ENCODE results near the gene PRDM16. TPM values are rescaled to one million over a fixed set of nuclear protein-coding genes. Genes with fewer than 3 reads are reported as not detected.

Gene PRDM16
- polyA plus RNA-seq, 1 of the 3 experiments (the other 2 are of a cell fraction): not detected

GRCh38 chr1:3375245-3375644 lies 306.2 kb downstream of the PRDM16 start:
- Histone ChIP-seq H2AFZ (ENCODE audit: low read depth) (no peak overlapping the region), H3K9me3 (no peaks in the 10 kb centered on the region), H3K4me2 (no peak overlapping the region), H3K27me3 (ENCODE audit: insufficient read depth) (peaks cover 10% of the 10 kb centered on the region; the same call in 1 of the 2 replicates), H3K9me2 (no peaks in the 10 kb centered on the region), H3K36me3 (replicated peaks in 1 of 2; ENCODE audit: control insufficient read depth in 1 of 2, insufficient read depth in 2 of 2, low read length in 1 of 2) (no peaks in the 10 kb centered on the region), H3K9ac (no peak overlapping the region), H3K4me1 (ENCODE audit: control insufficient read depth in 1 of 2, insufficient read depth in 2 of 2, low read depth in 1 of 2, low read length in 1 of 2) (no peaks in the 10 kb centered on the region), H3F3A (replicated peaks; ENCODE audit: insufficient read depth) (no peaks in the 10 kb centered on the region), H3K79me2 (ENCODE audit: insufficient read depth) (no peaks in the 10 kb centered on the region), H4K20me1 (ENCODE audit: insufficient read depth) (no peaks in the 10 kb centered on the region), H3K27ac (ENCODE audit: low read depth in 2 of 2, low read length in 1 of 2) (no peak overlapping the region), H3K4me3 (ENCODE audit: low read depth in 2 of 2, low read length in 1 of 2) (no peak overlapping the region)
- POLR2A ChIA-PET: no interaction called here
- CTCF ChIA-PET: no interaction called here
- no peak for DNase-seq
- 2% methylated on average over 6 of the region's 11 CpGs for WGBS (ENCODE audit: low lambda C conversion rate)
- no peak for TF ChIP-seq TEAD4 (IDR thresholded peaks at IDR 0.05; ENCODE audit: borderline replicate concordance, insufficient read depth)
- no peak for TF ChIP-seq CTCF (IDR thresholded peaks at IDR 0.05)
- no peak for TF ChIP-seq REST (IDR thresholded peaks at IDR 0.05; ENCODE audit: low read depth, low read length)
- TF ChIP-seq MEF2A (IDR thresholded peaks at IDR 0.05; ENCODE audit: borderline replicate concordance, low read depth): no peak

- POLR2A ChIA-PET: no interaction called here
- no peaks in the 10 kb centered on the region for H3K4me1 ChIP-seq (ENCODE audit: control insufficient read depth in 1 of 2, insufficient read depth in 2 of 2, low read depth in 1 of 2, low read length in 1 of 2)
- 21% methylated on average over 9 of the region's 12 CpGs for WGBS (ENCODE audit: low lambda C conversion rate)
- TF ChIP-seq TAF1 (IDR thresholded peaks at IDR 0.05; ENCODE audit: borderline replicate concordance, low read depth, low read length) (no peak), YY1 (IDR thresholded peaks at IDR 0.05; ENCODE audit: low read depth) (no peak), IRF3 (IDR thresholded peaks at IDR 0.05; ENCODE audit: low read depth, low read length) (no peak), USF1 (IDR thresholded peaks at IDR 0.05; ENCODE audit: borderline replicate concordance, low read depth) (no peak), FOSL2 (IDR thresholded peaks at IDR 0.05; ENCODE audit: borderline replicate concordance, low read depth) (no peak), ELF1 (IDR thresholded peaks at IDR 0.05) (no peak), SMC3 (IDR thresholded peaks at IDR 0.05; ENCODE audit: low read depth, low read length) (no peak), CTCF (IDR thresholded peaks at IDR 0.05) (no peak), RXRA (IDR thresholded peaks at IDR 0.05; ENCODE audit: borderline replicate concordance, low read depth) (no peak), EP300 (IDR thresholded peaks at IDR 0.05; ENCODE audit: borderline replicate concordance in 1 of 2, low read depth in 1 of 2, low read length in 1 of 2) (no peak), SIN3A (IDR thresholded peaks at IDR 0.05; ENCODE audit: borderline replicate concordance, low read depth, low read length) (no peak), RFX5 (IDR thresholded peaks at IDR 0.05; ENCODE audit: low read length) (no peak), PBX3 (IDR thresholded peaks at IDR 0.05) (no peak)
Measured at GRCh38 chr1:3377166-3377565, 308.2 kb downstream of the PRDM16 start.

More at GRCh38 chr1:3377166-3377565, 308.2 kb downstream of the PRDM16 start:
- no peak overlapping the region for H2AFZ ChIP-seq (ENCODE audit: low read depth)
- no peak overlapping the region for H3K27ac ChIP-seq (ENCODE audit: low read depth in 2 of 2, low read length in 1 of 2)
- no peaks in the 10 kb centered on the region for H3F3A ChIP-seq (replicated peaks; ENCODE audit: insufficient read depth)
- no peak for DNase-seq
- no peaks in the 10 kb centered on the region for H3K9me3 ChIP-seq
- no peak overlapping the region for H3K4me3 ChIP-seq (ENCODE audit: low read depth in 2 of 2, low read length in 1 of 2)
- no peak overlapping the region for H3K9ac ChIP-seq
- H4K20me1 ChIP-seq (ENCODE audit: insufficient read depth): no peaks in the 10 kb centered on the region
- H3K9me2 ChIP-seq: no peaks in the 10 kb centered on the region
- H3K27me3 ChIP-seq (ENCODE audit: insufficient read depth): peaks cover 10% of the 10 kb centered on the region; the same call in 1 of the 2 replicates
- no peak overlapping the region for H3K4me2 ChIP-seq
- H3K36me3 ChIP-seq (replicated peaks in 1 of 2; ENCODE audit: control insufficient read depth in 1 of 2, insufficient read depth in 2 of 2, low read length in 1 of 2): no peaks in the 10 kb centered on the region
- H3K79me2 ChIP-seq (ENCODE audit: insufficient read depth): no peaks in the 10 kb centered on the region
- CTCF ChIA-PET: no interaction called here

Measured in SK-N-SH (cell line).